Glutamatergic neuron (in vitro differentiated cells): ENCODE measurements around the gene KLF18. TPM values are rescaled to one million over a fixed set of nuclear protein-coding genes. Genes with fewer than 3 reads are reported as not detected.
"Not testable (repeated sequence)": the region's sequence is repeated elsewhere in the genome, so short reads cannot be mapped to it uniquely, and the experiment has no call there.

ENCODE experiments used
- DNase-seq: peaks from one replicate; pipeline ENCODE4 v3.0.0; 2022
- H3K27ac Mint-ChIP-seq: one replicate; pipeline ENCODE4 v1.8.0; 2020; ENCODE audit warnings: mild to moderate bottlenecking, mixed read lengths, inconsistent platforms; ENCODE audit not compliant: unreplicated experiment
- H3K27me3 Mint-ChIP-seq: one replicate; pipeline ENCODE4 v1.8.0; 2020; ENCODE audit warnings: mild to moderate bottlenecking, moderate library complexity, mixed read lengths, inconsistent platforms; ENCODE audit not compliant: unreplicated experiment
- H3K36me3 Mint-ChIP-seq: one replicate; pipeline ENCODE4 v1.8.0; 2020; ENCODE audit warnings: mild to moderate bottlenecking, mixed read lengths, inconsistent platforms; ENCODE audit not compliant: unreplicated experiment
- H3K4me1 Mint-ChIP-seq: one replicate; pipeline ENCODE4 v1.8.0; 2020; ENCODE audit warnings: mild to moderate bottlenecking, low read depth, mixed read lengths, inconsistent platforms; ENCODE audit not compliant: unreplicated experiment
- H3K4me3 Mint-ChIP-seq: one replicate; pipeline ENCODE4 v1.8.0; 2020; ENCODE audit warnings: mild to moderate bottlenecking, mixed read lengths, inconsistent platforms; ENCODE audit not compliant: unreplicated experiment
- H3K9me3 Mint-ChIP-seq: one replicate; pipeline ENCODE4 v1.8.0; 2020; ENCODE audit warnings: mild to moderate bottlenecking, moderate library complexity, mixed read lengths, inconsistent platforms; ENCODE audit not compliant: unreplicated experiment
- CTCF ChIP-seq: fragments of 200-600 bp; sonication (generic); IDR thresholded peaks from one replicate; pipeline ENCODE4 v1.5.0; 2021; ENCODE audit not compliant: partially characterized antibody, unreplicated experiment
- total RNA-seq: library from RNA; stranded (reverse); fragmentation: NEBNext Ultra II Directional; extraction: Animal tissue kit (Norgen Biotek cat#: 25700); gene quantifications from one replicate; pipeline ENCODE4 v1.2.1, GENCODE V29; 2021; ENCODE audit not compliant: unreplicated experiment

Gene KLF18
- total RNA-seq, 1 donor from 2014 or later: 0.17 TPM

GRCh38 chr1:44151332-44151731, 9.9 kb upstream of the KLF18 start:
- Mint-ChIP-seq H3K27me3 (no peaks in the 10 kb centered on the region), H3K4me3 (no peak overlapping the region), H3K27ac (no peak overlapping the region), H3K4me1 (no peaks in the 10 kb centered on the region), H3K36me3 (no peaks in the 10 kb centered on the region), H3K9me3 (peaks cover 4% of the 10 kb centered on the region)
- no peak for DNase-seq
- TF ChIP-seq CTCF: no peak

- Mint-ChIP-seq H3K4me1 (no peaks in the 10 kb centered on the region), H3K4me3 (no peak overlapping the region), H3K36me3 (peaks cover 4% of the 10 kb centered on the region), H3K27ac (no peak overlapping the region), H3K9me3 (peaks cover 4% of the 10 kb centered on the region), H3K27me3 (no peaks in the 10 kb centered on the region)
- TF ChIP-seq CTCF: no peak
- no peak for DNase-seq
Observed at GRCh38 chr1:44147582-44147981, 6.2 kb upstream of the KLF18 start.

GRCh38 chr1:44146536-44147361, 5.3 kb upstream of the KLF18 start:
- Mint-ChIP-seq H3K9me3 (peaks cover 4% of the 10 kb centered on the region), H3K4me3 (no peak overlapping the region), H3K27ac (no peak overlapping the region), H3K27me3 (no peaks in the 10 kb centered on the region), H3K36me3 (peaks cover 4% of the 10 kb centered on the region), H3K4me1 (no peaks in the 10 kb centered on the region)
- no peak for DNase-seq
- TF ChIP-seq CTCF: no peak

GRCh38 chr1:44144962-44145756, 3.7 kb upstream of the KLF18 start:
- Mint-ChIP-seq H3K27me3 (no peaks in the 10 kb centered on the region), H3K36me3 (peaks cover 4% of the 10 kb centered on the region), H3K4me1 (no peaks in the 10 kb centered on the region)

DNA sequence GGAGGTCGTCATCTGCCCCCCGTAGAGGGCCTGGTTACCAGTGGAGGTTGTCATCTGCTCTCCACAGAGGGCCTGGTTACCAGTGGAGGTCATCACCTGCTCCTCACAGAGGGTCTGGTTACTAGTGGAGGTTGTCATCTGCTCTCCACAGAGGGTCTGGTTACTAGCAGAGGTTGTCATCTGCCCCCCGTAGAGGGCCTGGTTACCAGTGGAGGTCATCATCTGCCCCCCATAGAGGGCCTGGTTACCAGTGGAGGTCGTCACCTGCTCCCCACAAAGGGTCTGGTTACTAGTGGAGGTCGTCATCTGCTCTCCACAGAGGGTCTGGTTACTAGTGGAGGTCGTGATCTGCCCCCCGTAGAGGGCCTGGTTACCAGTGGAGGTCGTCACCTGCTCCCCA, 1.9 kb downstream of the KLF18 start:
- not testable (repeated sequence) for H3K9me3 Mint-ChIP-seq, H3K36me3 Mint-ChIP-seq, DNase-seq, H3K4me3 Mint-ChIP-seq, H3K27ac Mint-ChIP-seq, H3K4me1 Mint-ChIP-seq, H3K27me3 Mint-ChIP-seq

More at GRCh38 chr1:44144962-44145756, 3.7 kb upstream of the KLF18 start:
- Mint-ChIP-seq H3K4me3 (no peak overlapping the region), H3K9me3 (peaks cover 8% of the 10 kb centered on the region), H3K27ac (no peak overlapping the region)
- DNase-seq: no peak
- no peak for TF ChIP-seq CTCF
